GM12878 (cell line): Measurements from ENCODE around the gene ATP6V1F. TPM values are rescaled to one million over a fixed set of nuclear protein-coding genes. Genes with fewer than 3 reads are reported as not detected.

Experiments used
- ATAC-seq: fragments of 200-7000 bp; cut with Tn5 transposase; 3 replicates; pipeline ENCODE4 v1.9.1; 2020; ENCODE audit warnings: mild to moderate bottlenecking, moderate library complexity
- BruUV-seq: library from RNA; stranded (reverse); fragments of 400-500 nt; replicated peaks from 2 replicates; lab custom pipeline; 2021; lab: Mats Ljungman, UMichigan
- CTCF ChIA-PET: fragments of 300-600 bp; sonication (Branson Sonifier 250); formaldehyde crosslinking; extraction: SDS; loops from one replicate; lab custom pipeline; 2021; ENCODE audit warnings: inconsistent platforms; lab: Yijun Ruan, JAX
- POLR2A ChIA-PET: fragments of 350-600 bp; formaldehyde crosslinking; extraction: SDS; loops from one replicate; lab custom pipeline; 2021; ENCODE audit warnings: inconsistent platforms; lab: Charles Lee
- RAD21 ChIA-PET: fragments of 300-600 bp; sonication (Branson Sonifier 250); formaldehyde crosslinking; loops from one replicate; lab custom pipeline; 2023; ENCODE audit warnings: antibody characterized with exemption; ENCODE audit not compliant: unreplicated experiment; lab: Charles Lee
- SMC1A ChIA-PET: fragments of 300-600 bp; sonication (Branson Sonifier 250); formaldehyde crosslinking; loops from one replicate; lab custom pipeline; 2023; ENCODE audit not compliant: unreplicated experiment, uncharacterized antibody; lab: Charles Lee
- DNase-seq: peaks from one replicate; pipeline ENCODE4 v3.0.0-alpha.2; 2011; ENCODE audit warnings: low read depth, low spot score
- FAIRE-seq: peaks from 3 replicates; lab custom pipeline; 2011; peaks lifted over from hg19 to GRCh38; lab: Jason Lieb, UNC
- H2AFZ ChIP-seq: 2 replicates; pipeline ENCODE4 v1.6.0; 2011; ENCODE audit warnings: low read depth, low read length, control low read depth; ENCODE audit not compliant: control insufficient read depth
- H3K27ac ChIP-seq: 2 replicates; pipeline ENCODE4 v1.5.1; 2011; ENCODE audit warnings: control low read depth; ENCODE audit not compliant: control insufficient read depth, insufficient read depth
- H3K27me3 ChIP-seq, 2 experiments: replicated peaks in 1 of 2; 2 replicates each; pipeline versions ENCODE4 v1.6.0 to v1.6.1; 2011; ENCODE audit warnings: low read length in 1 of 2; ENCODE audit not compliant: control insufficient read depth in 2 of 2, insufficient read depth in 2 of 2
- H3K36me3 ChIP-seq, 2 experiments: 2 replicates each; pipeline ENCODE4 v1.5.1; 2011; ENCODE audit warnings: low read length in 1 of 2; ENCODE audit not compliant: control insufficient read depth in 2 of 2, insufficient read depth in 2 of 2
- H3K4me1 ChIP-seq: 2 replicates; pipeline ENCODE4 v1.6.1; 2011; ENCODE audit warnings: mild to moderate bottlenecking, low read length, moderate library complexity, mixed read lengths; ENCODE audit not compliant: control insufficient read depth, insufficient read depth
- H3K4me2 ChIP-seq: 2 replicates; pipeline ENCODE4 v1.6.0; 2011; ENCODE audit warnings: control low read depth; ENCODE audit not compliant: control insufficient read depth, insufficient read depth
- H3K4me3 ChIP-seq: fragments of 200-600 bp; sonication (generic); 2 replicates; pipeline ENCODE4 v1.5.1; 2016
- H3K79me2 ChIP-seq: 2 replicates; pipeline ENCODE4 v1.6.0; 2011; ENCODE audit warnings: low read length; ENCODE audit not compliant: control insufficient read depth, insufficient read depth
- H3K9ac ChIP-seq: 2 replicates; pipeline ENCODE4 v1.8.0; 2011; ENCODE audit warnings: low read length, control low read depth, mixed read lengths; ENCODE audit not compliant: control insufficient read depth, insufficient read depth
- H3K9me3 ChIP-seq: replicated peaks from 3 replicates; pipeline ENCODE4 v1.5.1; 2011; ENCODE audit warnings: mild to moderate bottlenecking, low read length; ENCODE audit not compliant: control insufficient read depth, insufficient read depth
- H4K20me1 ChIP-seq: 2 replicates; pipeline ENCODE4 v1.6.0; 2011; ENCODE audit not compliant: control insufficient read depth, insufficient read depth
- BHLHE40 ChIP-seq, 2 experiments: fragments of 450-650 bp in 1 of 2; IDR thresholded peaks; 2 replicates each; pipeline ENCODE4 v1.6.1; 2011 to 2017; ENCODE audit warnings: low read depth in 2 of 2, borderline replicate concordance in 1 of 2, improper control_type of control experiment in 1 of 2, low read length in 1 of 2, mild to moderate bottlenecking in 1 of 2
- CTCF ChIP-seq, 3 experiments: IDR thresholded peaks in 2 of 3; conservative IDR thresholded peaks in 1 of 3; 2 replicates each; pipeline ENCODE4 v1.5.1; 2011; ENCODE audit warnings: low read depth in 3 of 3, low read length in 3 of 3, mild to moderate bottlenecking in 3 of 3, control low read depth in 2 of 3, moderate library complexity in 2 of 3, inconsistent platforms in 1 of 3, mixed read lengths in 1 of 3; ENCODE audit not compliant: control insufficient read depth in 2 of 3, insufficient read depth in 1 of 3; ENCODE audit errors: extremely low read depth in 1 of 3
- KDM1A ChIP-seq: fragments of 200-600 bp; sonication (generic); IDR thresholded peaks from 2 replicates; pipeline ENCODE4 v1.6.1; 2016; ENCODE audit warnings: borderline replicate concordance
- NR2C2 ChIP-seq: IDR thresholded peaks from 2 replicates; pipeline ENCODE4 v1.6.1; 2011; ENCODE audit warnings: borderline replicate concordance, low read depth; ENCODE audit not compliant: control insufficient read depth, insufficient read length
- RAD21 ChIP-seq: IDR thresholded peaks from 2 replicates; pipeline ENCODE4 v1.6.1; 2011; ENCODE audit warnings: mild to moderate bottlenecking, low read depth, low read length, moderate library complexity; ENCODE audit not compliant: insufficient read depth
- SIN3A ChIP-seq: IDR thresholded peaks from 2 replicates; pipeline ENCODE4 v1.6.1; 2012; ENCODE audit warnings: low read depth, low read length, improper control_type of control experiment
- SMC3 ChIP-seq: IDR thresholded peaks from 2 replicates; pipeline ENCODE4 v1.6.1; 2011; ENCODE audit warnings: low read length, improper control_type of control experiment, borderline replicate concordance
- SREBF1 ChIP-seq: IDR thresholded peaks from 2 replicates; pipeline ENCODE4 v1.6.1; 2012; ENCODE audit warnings: mild to moderate bottlenecking, low read length
- TBL1XR1 ChIP-seq: IDR thresholded peaks from 2 replicates; pipeline ENCODE4 v1.6.1; 2012; ENCODE audit warnings: low read depth, low read length, improper control_type of control experiment
- ZBED1 ChIP-seq: IDR thresholded peaks from 2 replicates; pipeline ENCODE4 v1.6.1; 2016; ENCODE audit warnings: borderline replicate concordance
- ZBTB40 ChIP-seq: fragments of 450-650 bp; IDR thresholded peaks from 2 replicates; pipeline ENCODE4 v1.6.1; 2016; ENCODE audit warnings: mild to moderate bottlenecking, moderate library complexity, borderline replicate concordance
- ZNF207 ChIP-seq: fragments of 450-650 bp; IDR thresholded peaks from 2 replicates; pipeline ENCODE4 v1.6.1; 2014; ENCODE audit warnings: antibody characterized with exemption, mild to moderate bottlenecking, borderline replicate concordance
- ZNF217 ChIP-seq: fragments of 450-650 bp; IDR thresholded peaks from 2 replicates; pipeline ENCODE4 v1.6.1; 2017; ENCODE audit warnings: antibody characterized with exemption, mild to moderate bottlenecking
- WGBS: methylation state at CpG from one replicate; pipeline ENCODE4 v1.1.6; 2016; ENCODE audit warnings: low lambda C conversion rate; ENCODE audit not compliant: insufficient replicate concordance, insufficient coverage; ENCODE audit errors: missing lambda C conversion rate; 5-methylcytosine and 5-hydroxymethylcytosine counted together
- in situ Hi-C: fragments of 300-500 bp; cut with MboI; formaldehyde crosslinking; loops from 9 replicates; pipeline ENCODE4 v1.14.3; 2018; ENCODE audit warnings: mixed read lengths
- intact Hi-C: fragments of 100-400 bp; cut with micrococcal nuclease; formaldehyde crosslinking; loops from one replicate; pipeline ENCODE4 v1.14.2; 2022; ENCODE audit not compliant: unreplicated experiment
- polyA plus RNA-seq, 11 experiments: library from polyadenylated mRNA; depleted of rRNA in 4 of 11; unstranded in 6 of 11; stranded (reverse) in 5 of 11; fragments of >200 nt; fragmentation: Nextera tagmentation in 4 of 11; fragmentation: Illumina TruSeq in 1 of 11; extraction: Ambion mirVana in 4 of 11; extraction: Trizol in 1 of 11; gene quantifications; 1 replicate in 1 of 11; 2 replicates in 10 of 11; pipeline versions ENCODE4 v1.2.1 to v1.2.3, GENCODE V29; 2011 to 2016; ENCODE audit warnings: inconsistent platforms in 2 of 11, missing spikeins in 2 of 11, low read depth in 1 of 11
- total RNA-seq, 4 experiments: library from RNA; depleted of rRNA in 3 of 4; stranded (reverse); fragments of >200 nt in 3 of 4; fragmentation: Illumina TruSeq in 1 of 4; extraction: Trizol in 1 of 4; gene quantifications; 2 replicates each; pipeline versions ENCODE4 v1.2.1 to v1.2.3, GENCODE V29; 2013 to 2021
- TF ChIP-seq, protein P1 (sequence below): IDR thresholded peaks from 2 replicates; pipeline ENCODE4 v1.6.1; 2012; ENCODE audit warnings: low read depth, low read length, improper control_type of control experiment

ATP6V1F gene
- total and polyA plus RNA-seq, 10 of the 15 experiments (the other 5 are each of a cell fraction or from before 2014, with no cell fraction given), result 111 to 343 (median 203) TPM

GRCh38 chr7:128859232-128860157 lies 3.2 kb upstream of the ATP6V1F start:
- ChIA-PET RAD21 (interaction anchor here (0.7 to 1.1 kb wide), 3 partner anchors 24 to 333 kb away, joined by 3 to 4 read pairs (median 3); no protein-coding TSS in a partner anchor), POLR2A (interaction anchor here (1.1 kb wide), 1 partner anchor 24 kb away, joined by 4 read pairs; no protein-coding TSS in a partner anchor), SMC1A (interaction anchor here (1.0 kb wide), 1 partner anchor 121 kb away, joined by 3 read pairs; no protein-coding TSS in a partner anchor), CTCF (interaction anchor here (0.7 to 5.5 kb wide), 3 partner anchors 24 to 574 kb away, joined by 3 to 72 read pairs (median 4); no protein-coding TSS in a partner anchor)
- Histone ChIP-seq H3K9me3 (no peaks in the 10 kb centered on the region), H3K79me2 (peaks cover 16% of the 10 kb centered on the region), H3K27me3 (no peaks in the 10 kb centered on the region), H3K36me3 (no peaks in the 10 kb centered on the region), H3K27ac (no peak overlapping the region), H3K4me2 (no peak overlapping the region), H3K4me1 (peaks cover 7% of the 10 kb centered on the region; the same call in 1 of the 2 replicates), H3K9ac (no peak overlapping the region), H2AFZ (no peak overlapping the region; the same call in 1 of the 2 replicates), H3K4me3 (no peak overlapping the region), H4K20me1 (no peaks in the 10 kb centered on the region)
- in situ Hi-C loops (no loop called here), intact Hi-C loops (loop anchor here (5.0 kb wide), 1 partner anchor 122 kb away; the partner anchor contains the start of gene CALU)
- no TSS peak for BruUV-seq
- FAIRE-seq, result no peak
- no peak for ATAC-seq
- 26% methylated on average over 12 of the region's 12 CpGs for WGBS
- no peak for DNase-seq
- TF ChIP-seq ZBED1 (no peak), RAD21 (no peak), ZNF207 (no peak), ZBTB40 (no peak), SIN3A (no peak), NR2C2 (no peak), KDM1A (no peak), CTCF (IDR thresholded peaks at IDR 0.05 in 2 of 3, conservative IDR thresholded peaks at IDR 0.05 in 1 of 3; ENCODE audit: control insufficient read depth in 2 of 3, extremely low read depth in 1 of 3, insufficient read depth in 1 of 3, low read depth in 3 of 3, low read length in 3 of 3) (no peak), SMC3 (no peak), SREBF1 (no peak), BHLHE40 (IDR thresholded peaks at IDR 0.05; ENCODE audit: borderline replicate concordance in 1 of 2, low read depth in 2 of 2, low read length in 1 of 2) (no peak), TBL1XR1 (no peak), ZNF217 (no peak)
- TF ChIP-seq, protein P1, sequence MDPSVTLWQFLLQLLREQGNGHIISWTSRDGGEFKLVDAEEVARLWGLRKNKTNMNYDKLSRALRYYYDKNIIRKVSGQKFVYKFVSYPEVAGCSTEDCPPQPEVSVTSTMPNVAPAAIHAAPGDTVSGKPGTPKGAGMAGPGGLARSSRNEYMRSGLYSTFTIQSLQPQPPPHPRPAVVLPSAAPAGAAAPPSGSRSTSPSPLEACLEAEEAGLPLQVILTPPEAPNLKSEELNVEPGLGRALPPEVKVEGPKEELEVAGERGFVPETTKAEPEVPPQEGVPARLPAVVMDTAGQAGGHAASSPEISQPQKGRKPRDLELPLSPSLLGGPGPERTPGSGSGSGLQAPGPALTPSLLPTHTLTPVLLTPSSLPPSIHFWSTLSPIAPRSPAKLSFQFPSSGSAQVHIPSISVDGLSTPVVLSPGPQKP, result no peak
